ENCODE results near the gene BAK1.

- TF ChIP-seq CTCF (IDR thresholded peaks at IDR 0.05): no peak
- no peak for TF ChIP-seq POLR2A (IDR thresholded peaks at IDR 0.05)
Measured at GRCh38 chr6:33575211-33575610, 4.9 kb downstream of the BAK1 start.
